ENCODE results near the gene NPW.
"Not testable (repeated sequence)": the region's sequence is repeated elsewhere in the genome, so short reads cannot be mapped to it uniquely, and the experiment has no call there.

NPW gene

DNA sequence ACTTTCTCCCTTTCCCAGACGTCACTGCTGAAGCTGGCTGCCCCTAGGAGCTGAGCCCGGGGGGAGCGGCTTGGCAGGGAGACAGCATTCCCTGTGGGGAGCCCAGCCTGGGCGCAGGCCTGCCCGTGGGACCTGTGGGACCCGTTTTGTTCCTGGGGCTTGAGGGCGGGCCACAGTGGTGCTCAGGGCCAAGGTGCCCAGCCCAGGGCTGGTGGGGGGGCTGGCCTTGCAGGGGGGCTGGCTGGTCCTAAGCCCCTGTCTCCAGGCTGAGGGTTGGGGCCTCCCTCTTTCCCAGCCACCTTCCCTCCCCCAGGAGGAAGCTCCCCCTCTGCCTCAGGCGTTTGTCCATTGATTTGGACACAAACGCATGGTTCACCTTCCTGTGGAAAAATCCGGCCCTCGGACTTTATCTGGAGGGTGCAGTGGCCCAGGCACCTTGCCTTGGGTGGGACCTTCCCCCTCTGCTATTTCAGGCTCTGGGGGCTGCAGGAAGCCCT lies 11.5 kb downstream of the NPW start:
- H3K27ac ChIP-seq: no peak overlapping the region

DNA sequence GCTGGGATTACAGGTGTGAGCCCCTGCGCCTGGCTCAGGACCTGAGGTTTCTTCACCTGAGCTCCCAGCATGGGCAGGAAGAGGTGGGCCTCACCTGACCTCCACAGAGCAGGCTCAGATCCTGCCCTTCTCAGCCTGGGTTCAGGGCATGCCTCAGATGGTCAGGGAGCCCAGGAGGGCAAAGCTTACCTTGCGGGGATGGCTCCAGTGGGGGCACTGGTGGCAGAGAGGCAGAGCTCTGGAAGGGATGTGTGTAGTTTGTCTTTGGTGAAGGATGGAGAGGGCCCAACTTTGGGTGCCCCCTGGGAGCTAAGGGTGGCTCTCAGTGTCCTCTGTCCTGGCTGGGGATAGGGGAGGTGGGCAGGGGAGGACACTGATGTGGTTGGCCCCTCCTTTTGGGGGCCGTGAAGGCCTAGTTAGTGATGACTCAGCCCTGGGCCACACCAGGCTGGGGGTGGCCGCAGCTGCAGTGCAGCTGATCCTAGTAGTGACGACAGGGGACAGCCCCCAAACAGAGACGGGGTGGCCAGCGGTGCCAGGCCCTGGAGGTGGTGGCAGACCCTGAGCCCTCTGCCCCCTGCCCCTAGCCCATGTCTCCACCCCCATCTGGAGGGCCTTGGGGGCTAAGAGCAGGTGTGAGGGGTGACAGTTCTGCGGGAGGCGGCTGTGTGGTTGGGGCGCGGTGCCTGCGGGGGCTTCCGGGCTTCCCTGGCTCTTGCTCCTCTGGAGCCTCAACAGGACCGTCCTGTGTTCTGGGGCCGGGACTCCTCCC lies 12.9 kb downstream of the NPW start:
- H3K27ac ChIP-seq: no peak overlapping the region
- TF ChIP-seq, protein P1, sequence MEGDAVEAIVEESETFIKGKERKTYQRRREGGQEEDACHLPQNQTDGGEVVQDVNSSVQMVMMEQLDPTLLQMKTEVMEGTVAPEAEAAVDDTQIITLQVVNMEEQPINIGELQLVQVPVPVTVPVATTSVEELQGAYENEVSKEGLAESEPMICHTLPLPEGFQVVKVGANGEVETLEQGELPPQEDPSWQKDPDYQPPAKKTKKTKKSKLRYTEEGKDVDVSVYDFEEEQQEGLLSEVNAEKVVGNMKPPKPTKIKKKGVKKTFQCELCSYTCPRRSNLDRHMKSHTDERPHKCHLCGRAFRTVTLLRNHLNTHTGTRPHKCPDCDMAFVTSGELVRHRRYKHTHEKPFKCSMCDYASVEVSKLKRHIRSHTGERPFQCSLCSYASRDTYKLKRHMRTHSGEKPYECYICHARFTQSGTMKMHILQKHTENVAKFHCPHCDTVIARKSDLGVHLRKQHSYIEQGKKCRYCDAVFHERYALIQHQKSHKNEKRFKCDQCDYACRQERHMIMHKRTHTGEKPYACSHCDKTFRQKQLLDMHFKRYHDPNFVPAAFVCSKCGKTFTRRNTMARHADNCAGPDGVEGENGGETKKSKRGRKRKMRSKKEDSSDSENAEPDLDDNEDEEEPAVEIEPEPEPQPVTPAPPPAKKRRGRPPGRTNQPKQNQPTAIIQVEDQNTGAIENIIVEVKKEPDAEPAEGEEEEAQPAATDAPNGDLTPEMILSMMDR (conservative IDR thresholded peaks at IDR 0.05): no peak
- TF ChIP-seq ZFX (IDR thresholded peaks at IDR 0.05): no peak

More for the DNA sequence above, 11.5 kb downstream of the NPW start:
- TF ChIP-seq ZFX (IDR thresholded peaks at IDR 0.05): no peak
- TF ChIP-seq, protein P1 (conservative IDR thresholded peaks at IDR 0.05): no peak

DNA sequence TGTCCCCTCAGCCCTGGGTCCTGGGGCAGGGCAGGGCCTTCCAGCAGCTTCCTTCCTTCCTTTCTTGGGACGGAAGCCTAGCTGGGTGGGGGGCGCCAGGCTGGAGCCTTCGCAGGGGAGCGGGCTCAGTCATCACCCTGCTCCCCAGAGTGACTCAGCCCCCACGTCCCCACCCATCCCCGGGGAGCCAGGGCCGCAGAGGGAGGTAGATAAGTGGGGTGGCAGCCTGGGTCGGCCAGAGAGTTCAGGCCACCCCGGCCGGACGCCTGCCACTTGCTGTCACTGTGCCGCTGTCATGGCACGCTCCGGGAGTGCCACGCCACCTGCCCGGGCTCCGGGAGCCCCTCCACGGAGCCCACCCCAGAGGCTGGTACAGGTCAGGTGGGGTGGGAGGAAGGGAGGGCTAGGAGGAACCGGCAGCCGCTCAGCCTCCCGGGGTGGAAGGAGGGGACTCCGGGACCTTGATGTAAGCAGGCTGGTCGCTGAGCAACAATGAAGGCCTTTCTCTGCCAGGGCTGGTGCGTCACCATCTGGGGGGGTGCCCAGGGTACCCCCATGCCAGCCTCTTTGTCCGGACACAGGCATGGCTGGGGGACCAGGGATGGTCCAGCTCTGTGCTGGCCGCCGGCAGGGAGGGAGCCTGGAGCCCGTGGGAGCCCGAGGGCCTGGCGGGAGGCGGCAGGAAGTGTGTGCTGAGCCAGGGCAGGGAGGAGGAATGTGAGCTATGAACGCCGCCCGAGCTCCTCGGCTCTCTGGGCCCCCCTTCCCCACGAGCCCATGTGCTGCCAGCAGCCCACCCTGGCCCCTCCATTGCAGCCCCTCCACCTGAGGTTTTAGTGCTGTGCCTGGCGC lies 13.7 kb downstream of the NPW start:
- no peak overlapping the region for H3K27ac ChIP-seq
- no peak for TF ChIP-seq ZFX (IDR thresholded peaks at IDR 0.05)
- TF ChIP-seq, protein P1 (conservative IDR thresholded peaks at IDR 0.05): no peak

- H3K27ac ChIP-seq: not testable (repeated sequence)
These were observed 14.5 kb downstream of the NPW start for GRCh38 chr16:2033909-2034695.

DNA sequence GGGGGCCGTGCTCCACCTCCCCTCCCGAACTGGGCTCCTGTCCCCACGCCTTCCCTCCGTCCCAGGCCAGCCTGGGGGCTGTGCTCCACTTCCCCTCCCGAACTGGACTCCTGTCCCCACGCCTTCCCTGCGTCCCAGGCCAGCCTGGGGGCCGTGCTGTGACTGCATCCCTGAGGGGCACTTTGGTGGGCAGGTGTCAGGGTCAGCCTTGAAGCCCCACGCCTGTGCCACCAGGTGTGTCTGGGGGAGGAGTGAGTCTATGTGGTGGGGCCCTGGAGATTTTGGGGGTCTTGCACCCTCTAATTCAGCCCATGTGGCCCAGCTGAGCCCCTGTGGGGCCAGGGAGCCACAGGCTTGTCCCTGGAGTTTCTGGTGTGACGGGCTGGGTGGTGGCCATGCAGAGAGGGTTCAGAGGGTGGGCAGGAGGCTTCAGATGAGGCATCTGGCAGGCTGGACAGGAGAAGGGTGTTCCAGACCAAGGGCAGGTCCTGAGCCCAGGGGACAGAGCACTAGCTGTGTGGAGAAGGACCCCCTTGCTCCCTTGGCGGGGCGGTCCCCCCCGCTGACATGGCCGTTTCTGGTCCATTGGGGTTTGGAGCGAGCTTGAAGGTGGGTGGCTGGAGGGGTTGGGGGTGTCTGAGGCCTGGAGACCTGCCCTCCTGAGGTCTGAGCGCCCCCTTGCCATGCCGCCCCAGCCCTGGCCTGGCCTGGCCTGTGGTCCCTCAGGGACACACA lies 15.3 kb downstream of the NPW start:
- TF ChIP-seq ZFX (IDR thresholded peaks at IDR 0.05): no peak
- TF ChIP-seq, protein P1 (conservative IDR thresholded peaks at IDR 0.05): no peak

DNA sequence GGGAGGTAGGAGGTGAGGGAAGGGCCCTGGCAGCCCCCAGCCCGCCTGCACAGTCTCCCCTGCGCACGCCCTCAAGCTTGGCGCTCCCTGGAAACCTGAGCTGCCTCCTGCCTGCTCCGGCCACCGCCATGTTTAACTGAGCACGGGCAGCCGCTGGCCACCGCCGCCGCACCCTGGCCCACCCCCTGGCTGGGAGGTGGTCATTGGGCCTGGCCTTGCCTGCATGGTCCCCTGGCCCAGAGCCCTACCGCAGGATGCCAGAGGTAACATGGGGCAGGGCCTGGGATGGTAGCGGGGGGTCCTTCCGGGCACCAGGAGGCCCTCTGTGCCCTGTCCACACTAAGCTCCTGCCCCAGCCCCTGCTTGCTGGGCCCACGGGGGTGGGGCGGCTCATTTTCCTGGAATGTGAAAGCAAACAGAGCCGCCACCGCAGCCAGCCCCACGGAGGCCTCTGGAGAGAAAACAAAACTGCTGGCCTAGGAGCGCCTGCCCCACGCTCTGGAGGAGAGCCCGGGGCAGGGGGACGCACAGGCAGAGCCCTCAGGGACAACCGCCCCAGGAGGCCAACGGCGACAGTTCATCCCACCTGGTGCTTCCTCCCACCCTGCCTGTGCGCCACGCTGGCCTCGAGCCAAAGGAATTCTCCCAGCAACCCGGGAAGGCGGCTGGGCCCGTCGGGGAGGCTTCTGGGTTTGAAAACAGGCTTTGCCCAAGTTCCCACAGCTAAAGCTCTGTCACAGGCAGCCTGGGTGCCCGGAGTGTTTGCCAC lies 16.0 kb downstream of the NPW start:
- TF ChIP-seq ZFX (IDR thresholded peaks at IDR 0.05): no peak
- TF ChIP-seq, protein P1 (conservative IDR thresholded peaks at IDR 0.05): no peak
- H3K27ac ChIP-seq: no peak overlapping the region

More for the DNA sequence above, 15.3 kb downstream of the NPW start:
- no peak overlapping the region for H3K27ac ChIP-seq
